ENCODE data around the gene NAT10.
"Not testable (repeated sequence)": the region's sequence is repeated elsewhere in the genome, so short reads cannot be mapped to it uniquely, and the experiment has no call there.

Gene NAT10

GRCh38 chr11:34105079-34105956, at the start of gene NAT10:
TSS of gene NAT10 (plus strand) at chr11:34105629. CDS start at chr11:34108226, 2,597 bp downstream.
- peaks cover 5% of the 10 kb centered on the region; the same call in 1 of the 2 replicates for H3K4me1 ChIP-seq (ENCODE audit: insufficient read depth, low read length)
- peak within 1 kb of the TSS; percentile 76 for H3K9ac ChIP-seq (ENCODE audit: low read depth, low read length)
- H3K9me3 ChIP-seq (ENCODE audit: control insufficient read depth, insufficient read depth, low read length), result no peaks in the 10 kb centered on the region
- peaks cover 19% of the 10 kb centered on the region for H3K36me3 ChIP-seq (ENCODE audit: insufficient read depth, low read length)

DNA sequence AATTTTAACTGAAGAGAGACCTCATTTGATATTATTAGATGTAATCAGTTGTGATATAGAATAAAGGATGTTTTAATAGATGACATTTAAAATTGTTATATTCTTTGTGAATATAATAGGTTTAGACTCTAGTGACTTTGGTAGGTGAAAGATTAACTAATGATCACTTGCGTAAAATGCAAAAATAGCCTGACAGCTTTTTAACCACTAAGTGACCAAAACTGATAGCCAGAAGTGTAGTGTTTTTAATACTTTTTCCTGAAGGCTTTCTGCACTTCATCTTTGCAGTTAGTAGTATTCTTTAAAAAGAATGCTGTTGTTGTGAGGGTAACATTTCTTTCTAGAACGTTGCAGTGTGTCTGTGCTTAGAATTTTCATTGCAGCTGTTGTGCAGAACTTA, 48.8 kb upstream of the NAT10 start:
- Histone ChIP-seq H3K4me1 (ENCODE audit: insufficient read depth, low read length) (no peaks in the 10 kb centered on the region), H3K36me3 (ENCODE audit: insufficient read depth, low read length) (peaks cover 8% of the 10 kb centered on the region), H3K9ac (ENCODE audit: low read depth, low read length) (no peak overlapping the region), H3K9me3 (ENCODE audit: control insufficient read depth, insufficient read depth, low read length) (no peaks in the 10 kb centered on the region)

DNA sequence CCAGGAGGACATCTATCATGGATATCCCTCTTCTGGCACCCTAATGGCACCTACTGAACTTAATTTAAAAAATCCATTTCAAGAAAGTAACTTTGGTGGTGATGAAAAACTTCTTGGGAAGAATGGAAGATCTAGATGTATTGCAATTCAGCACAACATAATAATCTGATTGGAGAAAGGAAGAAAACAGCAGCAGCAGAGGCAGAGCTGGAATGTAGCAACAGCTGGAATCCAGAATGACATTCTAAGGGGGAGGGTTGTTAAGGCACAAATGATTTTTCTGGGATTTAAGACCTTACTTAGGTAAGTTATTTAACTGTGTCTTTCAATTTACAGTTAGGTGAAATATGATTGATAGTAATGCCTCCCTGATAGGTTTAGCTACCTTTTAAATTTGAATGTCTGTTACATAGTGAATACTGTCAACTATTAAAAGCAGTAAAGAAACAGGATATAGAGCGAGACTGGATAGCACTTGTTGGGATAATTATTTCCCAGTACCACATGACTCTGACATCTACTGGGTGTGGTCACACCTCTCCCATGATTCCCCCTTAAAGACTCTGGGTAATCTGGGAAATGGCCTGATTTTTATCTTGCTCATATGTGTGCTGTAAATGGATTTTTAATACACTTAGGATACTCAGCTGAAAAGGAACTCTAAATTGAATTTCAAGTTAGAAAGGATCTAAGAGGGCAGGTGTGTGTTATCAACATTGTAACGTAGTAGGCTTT, 42.2 kb upstream of the NAT10 start:
- Histone ChIP-seq H3K4me1 (ENCODE audit: insufficient read depth, low read length) (no peaks in the 10 kb centered on the region), H3K9ac (ENCODE audit: low read depth, low read length) (no peak overlapping the region), H3K9me3 (ENCODE audit: control insufficient read depth, insufficient read depth, low read length) (no peaks in the 10 kb centered on the region), H3K36me3 (ENCODE audit: insufficient read depth, low read length) (peaks cover 6% of the 10 kb centered on the region; the same call in 1 of the 2 replicates)

DNA sequence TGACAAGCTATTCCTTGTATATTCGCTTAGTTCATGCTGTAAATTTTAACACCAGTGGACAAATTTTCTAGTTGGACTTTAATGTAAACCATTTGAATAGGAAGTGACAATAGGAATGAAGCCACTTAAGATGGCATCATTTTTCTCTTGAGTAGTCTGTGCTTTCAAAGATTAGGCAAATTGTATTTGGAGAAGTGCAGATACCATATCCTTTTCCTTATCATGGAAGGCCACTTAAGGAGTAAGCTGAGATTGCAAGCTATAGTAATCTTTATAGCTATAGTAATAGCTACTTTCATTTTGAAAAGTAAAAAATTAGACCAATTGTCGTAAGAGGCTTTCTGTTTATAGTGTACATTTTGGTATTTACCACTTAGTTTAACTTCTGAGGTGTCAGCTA, 41.1 kb upstream of the NAT10 start:
- no peaks in the 10 kb centered on the region for H3K4me1 ChIP-seq (ENCODE audit: insufficient read depth, low read length)
- no peaks in the 10 kb centered on the region for H3K9me3 ChIP-seq (ENCODE audit: control insufficient read depth, insufficient read depth, low read length)
- H3K9ac ChIP-seq (ENCODE audit: low read depth, low read length), result no peak overlapping the region
- H3K36me3 ChIP-seq (ENCODE audit: insufficient read depth, low read length), result peaks cover 3% of the 10 kb centered on the region; the same call in 1 of the 2 replicates

GRCh38 chr11:34065505-34066203, 39.8 kb upstream of the NAT10 start:
- H3K36me3 ChIP-seq (ENCODE audit: insufficient read depth, low read length), result peaks cover 3% of the 10 kb centered on the region; the same call in 1 of the 2 replicates
- H3K9ac ChIP-seq (ENCODE audit: low read depth, low read length), result no peak overlapping the region
- H3K4me1 ChIP-seq (ENCODE audit: insufficient read depth, low read length), result no peaks in the 10 kb centered on the region
- no peaks in the 10 kb centered on the region for H3K9me3 ChIP-seq (ENCODE audit: control insufficient read depth, insufficient read depth, low read length)

DNA sequence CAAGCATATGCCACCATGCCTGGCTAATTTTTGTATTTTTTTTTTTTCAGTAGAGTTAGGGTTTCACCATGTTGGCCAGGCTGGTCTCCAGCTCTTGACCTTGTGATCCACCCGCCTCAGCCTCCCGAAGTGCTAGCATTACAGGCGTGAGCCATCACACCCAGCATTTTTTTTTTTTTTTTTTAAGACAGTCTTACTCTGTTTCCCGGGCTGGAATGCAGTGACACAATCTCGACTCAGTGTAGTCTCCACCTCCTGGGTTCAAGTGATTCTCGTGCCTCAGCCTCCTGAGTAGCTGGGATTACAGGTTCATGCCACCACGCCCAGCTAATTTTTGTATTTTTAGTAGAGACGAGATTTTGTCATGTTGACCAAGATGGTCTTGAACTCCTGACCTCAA, 38.7 kb upstream of the NAT10 start:
- not testable (repeated sequence) for H3K4me1 ChIP-seq (ENCODE audit: insufficient read depth, low read length); H3K36me3 ChIP-seq (ENCODE audit: insufficient read depth, low read length); H3K9ac ChIP-seq (ENCODE audit: low read depth, low read length); H3K9me3 ChIP-seq (ENCODE audit: control insufficient read depth, insufficient read depth, low read length)

- Histone ChIP-seq H3K9ac (ENCODE audit: low read depth, low read length) (no peak overlapping the region), H3K4me1 (ENCODE audit: insufficient read depth, low read length) (no peaks in the 10 kb centered on the region), H3K36me3 (ENCODE audit: insufficient read depth, low read length) (peaks cover 11% of the 10 kb centered on the region; the same call in 1 of the 2 replicates), H3K9me3 (ENCODE audit: control insufficient read depth, insufficient read depth, low read length) (no peaks in the 10 kb centered on the region)
Measured at GRCh38 chr11:34067383-34068065, 37.9 kb upstream of the NAT10 start.

- H3K9me3 ChIP-seq (ENCODE audit: control insufficient read depth, insufficient read depth, low read length), result no peaks in the 10 kb centered on the region
- no peaks in the 10 kb centered on the region for H3K4me1 ChIP-seq (ENCODE audit: insufficient read depth, low read length)
- no peak overlapping the region for H3K9ac ChIP-seq (ENCODE audit: low read depth, low read length)
- H3K36me3 ChIP-seq (ENCODE audit: insufficient read depth, low read length), result peaks cover 15% of the 10 kb centered on the region; the same call in 1 of the 2 replicates
Measured at GRCh38 chr11:34068111-34068510, 37.3 kb upstream of the NAT10 start.

DNA sequence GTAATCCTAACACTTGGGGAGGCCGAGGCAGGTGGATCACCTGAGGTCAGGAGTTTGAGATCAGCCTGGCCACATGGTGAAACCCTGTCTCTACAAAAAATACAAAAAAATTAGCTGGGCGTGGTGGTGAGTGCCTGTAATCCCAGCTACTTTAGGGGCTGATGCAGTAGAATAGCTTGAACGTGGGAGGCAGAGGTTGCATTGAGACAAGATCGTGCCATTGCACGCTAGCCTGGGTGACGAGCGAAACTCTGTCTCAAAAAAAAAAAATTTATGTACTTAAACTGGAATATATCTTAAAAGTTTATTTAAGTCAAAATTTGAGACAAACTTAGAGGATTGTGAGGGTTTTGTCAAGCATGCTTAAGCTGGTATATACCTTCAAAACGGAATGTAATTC, 34.1 kb upstream of the NAT10 start:
- not testable (repeated sequence) for H3K9me3 ChIP-seq (ENCODE audit: control insufficient read depth, insufficient read depth, low read length); H3K4me1 ChIP-seq (ENCODE audit: insufficient read depth, low read length); H3K9ac ChIP-seq (ENCODE audit: low read depth, low read length)
- H3K36me3 ChIP-seq (ENCODE audit: insufficient read depth, low read length), result peaks cover 24% of the 10 kb centered on the region

DNA sequence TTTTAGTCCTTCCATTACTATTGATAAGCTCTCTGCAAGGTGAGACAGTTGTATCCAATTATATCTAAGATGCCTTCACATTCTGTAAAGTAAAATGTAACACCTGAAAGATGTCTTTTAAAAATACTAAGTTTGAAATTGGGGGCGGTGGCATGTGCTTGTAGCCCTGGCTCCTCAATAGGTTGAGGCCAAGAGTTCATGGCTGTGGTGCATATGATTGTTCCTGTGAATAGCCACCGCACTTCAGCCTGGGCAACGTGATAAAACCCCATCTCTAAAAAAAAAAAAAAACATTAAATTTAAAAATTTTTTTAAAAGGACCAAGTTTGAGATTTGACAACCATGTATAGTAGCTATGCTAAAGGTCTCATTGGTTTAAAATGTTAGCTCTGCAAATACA, 33.4 kb upstream of the NAT10 start:
- Histone ChIP-seq H3K36me3 (ENCODE audit: insufficient read depth, low read length) (peaks cover 28% of the 10 kb centered on the region), H3K9ac (ENCODE audit: low read depth, low read length) (no peak overlapping the region), H3K4me1 (ENCODE audit: insufficient read depth, low read length) (no peaks in the 10 kb centered on the region), H3K9me3 (ENCODE audit: control insufficient read depth, insufficient read depth, low read length) (no peaks in the 10 kb centered on the region)

GRCh38 chr11:34072832-34073231, 32.6 kb upstream of the NAT10 start:
- Histone ChIP-seq H3K4me1 (ENCODE audit: insufficient read depth, low read length) (no peaks in the 10 kb centered on the region), H3K36me3 (ENCODE audit: insufficient read depth, low read length) (peaks cover 28% of the 10 kb centered on the region), H3K9ac (ENCODE audit: low read depth, low read length) (no peak overlapping the region), H3K9me3 (ENCODE audit: control insufficient read depth, insufficient read depth, low read length) (no peaks in the 10 kb centered on the region)

DNA sequence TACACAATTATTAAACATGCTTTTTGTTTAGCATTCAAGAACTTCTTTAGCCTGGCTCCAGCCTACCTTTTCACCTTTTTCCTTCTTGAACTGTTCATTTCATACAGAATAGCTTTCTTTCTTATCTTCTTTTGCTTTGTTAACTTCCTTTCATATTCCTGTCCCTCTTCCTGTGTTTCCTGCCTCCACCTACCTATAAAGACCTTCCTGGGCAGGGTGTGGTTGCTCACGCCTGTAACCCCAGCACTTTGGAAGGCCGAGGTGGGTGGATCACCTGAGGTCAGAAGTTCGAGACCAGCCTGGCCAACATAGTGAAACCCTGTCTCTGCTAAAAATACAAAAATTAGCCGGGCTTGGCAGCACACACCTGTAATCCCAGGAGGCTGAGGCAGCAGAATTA, 31.0 kb upstream of the NAT10 start:
- no peaks in the 10 kb centered on the region for H3K4me1 ChIP-seq (ENCODE audit: insufficient read depth, low read length)
- H3K9me3 ChIP-seq (ENCODE audit: control insufficient read depth, insufficient read depth, low read length), result no peaks in the 10 kb centered on the region
- H3K9ac ChIP-seq (ENCODE audit: low read depth, low read length), result no peak overlapping the region
- peaks cover 28% of the 10 kb centered on the region for H3K36me3 ChIP-seq (ENCODE audit: insufficient read depth, low read length)

- no peaks in the 10 kb centered on the region for H3K9me3 ChIP-seq (ENCODE audit: control insufficient read depth, insufficient read depth, low read length)
- no peaks in the 10 kb centered on the region for H3K4me1 ChIP-seq (ENCODE audit: insufficient read depth, low read length)
- H3K9ac ChIP-seq (ENCODE audit: low read depth, low read length), result no peak overlapping the region
- H3K36me3 ChIP-seq (ENCODE audit: insufficient read depth, low read length), result peaks cover 31% of the 10 kb centered on the region
Measured at GRCh38 chr11:34075178-34075820, 30.1 kb upstream of the NAT10 start.
